ENCODE results near the gene CDHR3. TPM values are rescaled to one million over a fixed set of nuclear protein-coding genes. Genes with fewer than 3 reads are reported as not detected.

Gene CDHR3
- total and polyA plus RNA-seq, 2 of the 8 experiments (the other 6 are each of a cell fraction or from before 2014, with no cell fraction given): 6.4 to 6.8 TPM

GRCh38 chr7:105982388-105982787 lies 19.3 kb downstream of the CDHR3 start:
- H3K14ac ChIP-seq (ENCODE audit: insufficient read length): no peak overlapping the region
- H3K56ac ChIP-seq (replicated peaks; ENCODE audit: insufficient read length, low read depth, low read length): no peak overlapping the region
- no peak overlapping the region for H3K23ac ChIP-seq (ENCODE audit: insufficient read length)
- ChIA-PET POLR2A (ENCODE audit: partially characterized antibody) (interaction anchor here (0.7 to 1.8 kb wide), 2 partner anchors 10 to 12 kb away, joined by 3 to 5 read pairs; no protein-coding TSS in a partner anchor), CTCF (ENCODE audit: partially characterized antibody) (interaction anchor here (0.6 to 3.9 kb wide), 14 partner anchors 9 to 901 kb away, joined by 3 to 17 read pairs (median 4); no protein-coding TSS in a partner anchor)
- FAIRE-seq: no peak
- H2AFZ ChIP-seq (ENCODE audit: low read length): no peak overlapping the region
- H3K23me2 ChIP-seq (ENCODE audit: low read depth, low read length): no peaks in the 10 kb centered on the region; the same call in 1 of the 2 replicates
- H4K20me1 ChIP-seq (replicated peaks in 1 of 2; ENCODE audit: control insufficient read depth in 1 of 2, insufficient read depth in 2 of 2, low read length in 2 of 2): no peaks in the 10 kb centered on the region
- WGBS, 2 experiments (ENCODE audit: extremely low coverage in 1 of 2, insufficient coverage in 1 of 2, insufficient read length in 1 of 2, insufficient replicate concordance in 2 of 2, low coverage in 1 of 2, low lambda C conversion rate in 2 of 2, missing lambda C conversion rate in 1 of 2): 60% methylated on average over 1 of the region's 2 CpGs; no CpG with 5 or more reads in 1 of the 2 experiments
- H3K4me3 ChIP-seq (ENCODE audit: extremely low read depth in 1 of 4, insufficient read depth in 2 of 4, low read depth in 3 of 4, low read length in 4 of 4): no peak overlapping the region
- H3K9me3 ChIP-seq (ENCODE audit: insufficient read depth in 2 of 2, low read depth in 1 of 2, low read length in 1 of 2): no peaks in the 10 kb centered on the region
- H3K27me3 ChIP-seq (replicated peaks in 1 of 4; ENCODE audit: control insufficient read depth in 3 of 4, extremely low read depth in 1 of 4, insufficient read depth in 3 of 4, low read length in 3 of 4): no peaks in the 10 kb centered on the region
- no peak overlapping the region for H4K91ac ChIP-seq (replicated peaks; ENCODE audit: insufficient read length, low read length)
- H3K27ac ChIP-seq (ENCODE audit: low read depth, low read length): no peak overlapping the region
- no peak for DNase-seq (ENCODE audit: low read depth in 1 of 2, low spot score in 2 of 2)
- no peaks in the 10 kb centered on the region for H3K36me3 ChIP-seq (ENCODE audit: control insufficient read depth in 2 of 4, insufficient read depth in 4 of 4, low read length in 3 of 4)
- no peak overlapping the region for H2BK5ac ChIP-seq (ENCODE audit: low read depth, low read length)
- H3K79me2 ChIP-seq (ENCODE audit: control insufficient read depth in 1 of 2, insufficient read depth in 2 of 2, low read length in 2 of 2): no peaks in the 10 kb centered on the region
- H4K8ac ChIP-seq (ENCODE audit: extremely low read depth, insufficient read depth, low read length): no peak overlapping the region
- no peak overlapping the region for H3K4ac ChIP-seq (replicated peaks; ENCODE audit: insufficient read length, low read depth, low read length)
- H3K4me2 ChIP-seq (ENCODE audit: insufficient read depth in 1 of 2, low read depth in 2 of 2, low read length in 2 of 2): no peak overlapping the region
- H2BK15ac ChIP-seq (ENCODE audit: low read length): no peak overlapping the region
- no peak overlapping the region for H2BK12ac ChIP-seq (ENCODE audit: low read depth, low read length)
- H2AK5ac ChIP-seq (ENCODE audit: low read depth, low read length): no peak overlapping the region
- no peaks in the 10 kb centered on the region for H3K79me1 ChIP-seq (ENCODE audit: low read depth, low read length)
- TF ChIP-seq RNF2 (IDR thresholded peaks at IDR 0.05; ENCODE audit: borderline replicate concordance, low read depth, low read length, missing control alignments, poor library complexity, severe bottlenecking) (no peak), ATF2 (IDR thresholded peaks at IDR 0.05; ENCODE audit: low read length) (no peak), GTF2F1 (IDR thresholded peaks at IDR 0.05; ENCODE audit: borderline replicate concordance, low read depth, low read length) (no peak), CTBP2 (IDR thresholded peaks at IDR 0.05; ENCODE audit: borderline replicate concordance, insufficient read depth, insufficient read length, low read length) (no peak), KDM5A (IDR thresholded peaks at IDR 0.05; ENCODE audit: low read length) (no peak), CBX8 (IDR thresholded peaks at IDR 0.05; ENCODE audit: borderline replicate concordance, low read depth, low read length) (no peak), EZH2 (IDR thresholded peaks at IDR 0.05; ENCODE audit: low read depth, low read length, severe bottlenecking) (no peak), MAFK (IDR thresholded peaks at IDR 0.05; ENCODE audit: low read depth, low read length) (no peak), MAX (IDR thresholded peaks at IDR 0.05) (no peak), BRCA1 (IDR thresholded peaks at IDR 0.05; ENCODE audit: low read depth, low read length) (no peak)
- H2BK120ac ChIP-seq (replicated peaks; ENCODE audit: low read depth, low read length): no peak overlapping the region
- peaks cover 0 to 20% (median 20%) of the 10 kb centered on the region in 4 experiments for H3K4me1 ChIP-seq (replicated peaks in 1 of 4; ENCODE audit: control insufficient read depth in 3 of 4, insufficient read depth in 4 of 4, low read length in 3 of 4)
- no peak overlapping the region for H2BK20ac ChIP-seq (ENCODE audit: low read length)
- H3K18ac ChIP-seq (ENCODE audit: extremely low read depth, low read length): no peak overlapping the region
- no peak overlapping the region for H4K5ac ChIP-seq (ENCODE audit: insufficient read length, low read depth, low read length)
- H3K9ac ChIP-seq (replicated peaks in 1 of 4; ENCODE audit: extremely low read depth in 1 of 4, low read depth in 3 of 4, low read length in 3 of 4): no peak overlapping the region
